Measurements from ENCODE around the gene CLEC1A.
"Not testable (repeated sequence)": the region's sequence is repeated elsewhere in the genome, so short reads cannot be mapped to it uniquely, and the experiment has no call there.

Gene CLEC1A

GRCh38 chr12:10048526-10048925 lies 50.3 kb downstream of the CLEC1A start:
- H3K27me3 Mint-ChIP-seq: peaks cover 27% of the 10 kb centered on the region
- H3K9me3 Mint-ChIP-seq: no peaks in the 10 kb centered on the region
- H3K36me3 Mint-ChIP-seq (ENCODE audit: low read depth): no peaks in the 10 kb centered on the region
- no peak for DNase-seq
- H3K4me3 Mint-ChIP-seq: no peak overlapping the region
- no peak for ATAC-seq
- H3K27ac Mint-ChIP-seq: no peak overlapping the region
- H3K4me1 Mint-ChIP-seq: peaks cover 8% of the 10 kb centered on the region

DNA sequence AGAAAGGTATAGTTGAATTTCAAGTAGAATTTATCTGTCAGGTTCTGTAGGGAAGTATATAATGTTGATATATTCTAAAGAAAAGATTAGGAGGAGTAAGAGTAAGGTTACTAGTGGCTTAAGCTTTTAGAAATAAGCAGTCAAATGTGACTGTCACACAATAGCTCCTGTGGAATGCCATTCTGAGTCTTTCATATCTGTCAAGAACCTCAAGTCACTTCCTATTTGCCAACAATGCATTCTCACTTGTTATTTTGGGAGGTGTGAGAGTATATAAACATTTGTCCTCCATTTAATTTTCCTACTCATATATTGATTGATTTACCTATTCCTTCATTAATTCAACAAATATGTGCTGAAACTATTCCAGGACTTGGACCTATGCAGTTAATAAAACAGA lies 56.6 kb downstream of the CLEC1A start:
- no peak for ATAC-seq
- Mint-ChIP-seq H3K27me3 (peaks cover 15% of the 10 kb centered on the region), H3K9me3 (no peaks in the 10 kb centered on the region), H3K27ac (no peak overlapping the region), H3K4me1 (no peaks in the 10 kb centered on the region), H3K4me3 (no peak overlapping the region), H3K36me3 (ENCODE audit: low read depth) (no peaks in the 10 kb centered on the region)
- DNase-seq: no peak

DNA sequence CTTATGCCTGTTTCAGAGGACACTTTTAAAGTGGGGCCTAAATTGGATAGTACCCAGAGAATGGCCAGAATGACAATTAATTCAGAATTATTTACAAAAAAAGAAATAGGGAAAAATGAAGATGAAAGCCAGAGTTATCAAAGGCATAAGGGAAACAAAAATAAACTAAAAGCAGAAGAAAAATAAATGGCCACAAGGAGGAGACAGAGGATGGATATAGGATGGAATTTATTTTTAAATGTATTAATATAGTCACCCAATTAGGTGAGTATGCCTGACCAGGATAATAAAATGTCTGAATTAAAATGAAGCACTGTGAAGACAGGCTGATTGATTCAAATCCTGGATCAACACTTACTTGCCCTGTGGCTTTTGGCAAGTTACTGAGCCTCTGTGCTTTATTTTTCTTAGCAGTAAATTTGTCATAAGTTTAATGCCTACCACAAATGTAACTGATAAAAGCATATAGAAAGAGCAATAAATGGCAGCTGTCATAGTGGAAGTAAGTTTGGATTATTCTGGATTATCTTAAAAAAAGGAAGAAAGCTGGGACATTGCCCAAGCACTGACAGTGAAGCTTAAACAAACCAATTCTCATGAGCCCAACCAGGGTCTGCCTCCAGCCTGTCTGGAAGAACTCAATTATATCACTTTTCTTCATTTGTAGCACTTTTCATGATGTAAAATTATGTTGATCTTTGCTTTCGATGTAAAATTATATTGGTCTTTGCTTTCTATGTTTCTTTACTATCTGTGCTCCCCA lies 64.8 kb downstream of the CLEC1A start:
- Mint-ChIP-seq H3K4me3 (no peak overlapping the region), H3K4me1 (no peaks in the 10 kb centered on the region), H3K9me3 (no peaks in the 10 kb centered on the region), H3K27me3 (peaks cover 4% of the 10 kb centered on the region), H3K36me3 (ENCODE audit: low read depth) (no peaks in the 10 kb centered on the region), H3K27ac (no peak overlapping the region)
- no peak for DNase-seq
- no peak for ATAC-seq

DNA sequence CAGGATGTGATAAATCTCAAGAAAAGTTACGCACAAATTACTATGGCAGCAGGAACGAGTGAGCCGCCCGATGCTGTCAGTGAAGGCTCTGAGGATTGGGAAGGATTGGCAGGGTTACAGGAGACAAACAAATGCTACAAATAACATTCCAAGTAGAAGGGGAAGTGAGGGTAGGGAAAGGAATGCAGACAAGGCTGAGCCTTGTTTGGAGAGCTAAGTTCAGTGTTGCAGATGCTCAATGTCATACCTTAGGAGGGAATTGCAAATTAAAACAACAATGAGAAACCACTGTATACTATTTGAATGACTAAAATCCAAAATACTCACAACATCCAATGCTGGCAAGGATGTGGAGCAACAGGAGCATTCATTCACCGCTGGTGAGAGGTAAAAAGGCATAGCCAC lies 67.0 kb downstream of the CLEC1A start:
- H3K9me3 Mint-ChIP-seq: no peaks in the 10 kb centered on the region
- H3K4me3 Mint-ChIP-seq: no peak overlapping the region
- H3K4me1 Mint-ChIP-seq: no peaks in the 10 kb centered on the region
- DNase-seq (no peak), ATAC-seq (no peak)
- no peak overlapping the region for H3K27ac Mint-ChIP-seq
- H3K36me3 Mint-ChIP-seq (ENCODE audit: low read depth): no peaks in the 10 kb centered on the region
- peaks cover 4% of the 10 kb centered on the region for H3K27me3 Mint-ChIP-seq

DNA sequence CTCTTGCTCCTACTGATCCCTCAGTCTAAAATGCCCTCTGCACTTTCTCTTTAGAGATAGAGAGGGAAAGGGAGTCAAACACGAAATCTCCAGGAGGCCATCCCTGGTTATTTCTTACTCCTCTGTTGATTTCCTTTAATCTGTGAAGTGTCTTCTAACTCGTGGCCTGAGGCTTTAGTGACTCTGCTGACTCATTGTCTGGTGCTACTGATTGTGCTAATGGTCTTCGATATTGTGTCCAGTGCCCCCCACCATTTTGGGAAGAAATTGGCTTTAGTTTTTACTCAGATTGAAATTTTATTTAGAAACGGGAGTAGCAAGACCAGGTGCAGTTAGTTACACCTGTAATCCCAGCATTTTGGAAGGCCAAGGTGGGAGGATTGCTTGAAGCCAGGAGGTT lies 67.5 kb downstream of the CLEC1A start:
- Mint-ChIP-seq H3K9me3 (no peaks in the 10 kb centered on the region), H3K27ac (no peak overlapping the region), H3K27me3 (peaks cover 4% of the 10 kb centered on the region), H3K36me3 (ENCODE audit: low read depth) (no peaks in the 10 kb centered on the region), H3K4me3 (no peak overlapping the region), H3K4me1 (no peaks in the 10 kb centered on the region)
- DNase-seq (no peak), ATAC-seq (no peak)

DNA sequence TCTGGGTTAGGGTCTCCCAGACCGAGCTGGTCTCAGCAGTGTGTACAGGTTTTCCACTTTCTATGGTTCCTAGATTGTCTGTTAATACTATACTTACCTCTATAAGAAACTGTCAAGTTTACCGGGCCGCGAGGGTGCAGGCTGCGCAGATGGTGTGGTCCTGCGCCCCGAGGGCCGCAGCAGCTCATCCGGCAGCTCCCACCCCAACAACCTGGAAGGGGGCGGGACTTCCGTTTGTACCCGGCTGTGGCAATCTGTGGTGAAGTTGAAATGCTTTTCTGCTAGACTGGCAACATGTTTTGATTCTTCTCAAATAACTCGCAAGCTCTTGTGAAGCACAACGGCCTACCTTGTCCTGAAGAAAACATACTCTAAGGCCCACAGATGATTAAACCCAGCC lies 68.3 kb downstream of the CLEC1A start, which contains the start of gene CLEC9A:
Gene CLEC9A (plus strand): TSS at position 237 of the 400 bp plus-strand sequence. CDS start 22,006 bp downstream, outside the sequence.
- no peak for DNase-seq
- no peak within 1 kb of the TSS for H3K27ac Mint-ChIP-seq

DNA sequence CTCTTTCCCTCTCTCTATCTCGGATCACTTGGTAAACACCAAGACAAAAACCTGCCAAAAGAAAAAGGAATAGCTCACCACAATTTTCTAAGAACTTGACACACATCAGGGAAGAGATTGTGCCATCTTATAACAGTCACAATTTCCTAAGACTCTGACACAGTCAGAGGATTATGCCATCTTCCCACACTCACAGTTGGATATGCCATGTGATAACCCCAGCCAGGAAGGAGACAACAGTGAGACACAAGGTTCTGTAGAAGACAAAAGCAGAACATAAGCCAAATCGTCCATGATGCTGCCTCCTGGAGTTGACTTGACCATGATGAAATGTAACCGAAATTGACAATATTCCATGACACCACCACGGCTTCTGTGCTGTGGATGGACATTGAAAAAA lies 71.1 kb downstream of the CLEC1A start:
- Mint-ChIP-seq H3K9me3 (no peaks in the 10 kb centered on the region), H3K27ac (no peak overlapping the region), H3K4me1 (no peaks in the 10 kb centered on the region), H3K4me3 (no peak overlapping the region), H3K27me3 (peaks cover 2% of the 10 kb centered on the region), H3K36me3 (ENCODE audit: low read depth) (no peaks in the 10 kb centered on the region)
- ATAC-seq (no peak), DNase-seq (no peak)

More for the DNA sequence above, 68.3 kb downstream of the CLEC1A start, which contains the start of gene CLEC9A:
- H3K27me3 Mint-ChIP-seq: peaks cover 4% of the 10 kb centered on the region
- H3K4me1 Mint-ChIP-seq: no peaks in the 10 kb centered on the region
- no peaks in the 10 kb centered on the region for H3K9me3 Mint-ChIP-seq
- H3K36me3 Mint-ChIP-seq (ENCODE audit: low read depth): no peaks in the 10 kb centered on the region
- no peak within 1 kb of the TSS for H3K4me3 Mint-ChIP-seq
- no peak for ATAC-seq

- peaks cover 2% of the 10 kb centered on the region for H3K27me3 Mint-ChIP-seq
- H3K4me3 Mint-ChIP-seq: no peak overlapping the region
- H3K9me3 Mint-ChIP-seq: no peaks in the 10 kb centered on the region
- DNase-seq: no peak
- no peak overlapping the region for H3K27ac Mint-ChIP-seq
- no peak for ATAC-seq
- no peaks in the 10 kb centered on the region for H3K4me1 Mint-ChIP-seq
- no peaks in the 10 kb centered on the region for H3K36me3 Mint-ChIP-seq (ENCODE audit: low read depth)
Observed at GRCh38 chr12:10027311-10027710, 71.5 kb downstream of the CLEC1A start.

DNA sequence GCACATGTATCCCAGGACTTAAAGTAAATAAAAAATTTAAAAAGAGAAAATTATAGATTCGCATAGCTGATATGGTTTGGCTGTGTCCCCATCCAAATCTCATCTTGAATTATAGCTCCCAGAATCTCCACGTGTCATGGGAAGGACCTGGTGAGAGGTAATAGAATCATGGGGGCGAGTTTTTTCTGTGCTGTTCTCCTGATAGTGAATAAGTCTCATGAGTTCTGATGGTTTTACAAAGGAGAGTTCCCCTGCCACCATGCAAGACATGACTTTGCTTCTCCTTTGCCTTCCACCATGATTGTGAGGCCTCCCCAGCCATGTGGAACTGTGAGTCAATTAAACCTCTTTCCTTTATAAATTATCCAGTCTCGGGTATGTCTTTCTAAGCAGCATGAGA lies 72.1 kb downstream of the CLEC1A start:
- not testable (repeated sequence) for DNase-seq; H3K9me3 Mint-ChIP-seq; H3K36me3 Mint-ChIP-seq (ENCODE audit: low read depth); H3K4me1 Mint-ChIP-seq; ATAC-seq; H3K4me3 Mint-ChIP-seq; H3K27me3 Mint-ChIP-seq; H3K27ac Mint-ChIP-seq

- Mint-ChIP-seq H3K9me3 (no peaks in the 10 kb centered on the region), H3K4me3 (no peak overlapping the region), H3K36me3 (ENCODE audit: low read depth) (no peaks in the 10 kb centered on the region), H3K27ac (no peak overlapping the region), H3K4me1 (no peaks in the 10 kb centered on the region), H3K27me3 (no peaks in the 10 kb centered on the region)
- ATAC-seq (no peak), DNase-seq (no peak)
Observed at GRCh38 chr12:10025236-10025635, 73.5 kb downstream of the CLEC1A start.

GRCh38 chr12:10021342-10021741 lies 77.4 kb downstream of the CLEC1A start:
- no peak overlapping the region for H3K4me3 Mint-ChIP-seq
- ATAC-seq: no peak
- H3K36me3 Mint-ChIP-seq (ENCODE audit: low read depth): no peaks in the 10 kb centered on the region
- H3K27ac Mint-ChIP-seq: no peak overlapping the region
- no peaks in the 10 kb centered on the region for H3K4me1 Mint-ChIP-seq
- no peaks in the 10 kb centered on the region for H3K27me3 Mint-ChIP-seq
- no peaks in the 10 kb centered on the region for H3K9me3 Mint-ChIP-seq
- no peak for DNase-seq

Measured in activated naive CD8-positive, alpha-beta T cell treated with anti-CD3 and anti-CD28 coated beads, Interleukin-2, amount 50 U/mL, for 24 hours (primary cell).